ENCODE data around the gene ZNF101.
"Not testable (repeated sequence)": the region's sequence is repeated elsewhere in the genome, so short reads cannot be mapped to it uniquely, and the experiment has no call there.

The ZNF101 gene

GRCh38 chr19:19687090-19687489 lies 18.5 kb downstream of the ZNF101 start:
- DNase-seq, result no peak
- H3K4me3 Mint-ChIP-seq, result no peak overlapping the region
- no peak for TF ChIP-seq CTCF (IDR thresholded peaks at IDR 0.05)

GRCh38 chr19:19689023-19689422 lies 20.4 kb downstream of the ZNF101 start:
- H3K36me3 Mint-ChIP-seq (ENCODE audit: low read depth), result peaks cover 19% of the 10 kb centered on the region
- not testable (repeated sequence) for H3K4me3 Mint-ChIP-seq; H3K27ac Mint-ChIP-seq; H3K27me3 Mint-ChIP-seq (ENCODE audit: low read depth, poor library complexity); H3K4me1 Mint-ChIP-seq; DNase-seq
- peaks cover 50% of the 10 kb centered on the region for H3K9me3 Mint-ChIP-seq

More at GRCh38 chr19:19687090-19687489, 18.5 kb downstream of the ZNF101 start:
- H3K36me3 Mint-ChIP-seq (ENCODE audit: low read depth), result peaks cover 39% of the 10 kb centered on the region
- H3K4me1 Mint-ChIP-seq, result no peaks in the 10 kb centered on the region
- peaks cover 64% of the 10 kb centered on the region for H3K9me3 Mint-ChIP-seq
- peaks cover 4% of the 10 kb centered on the region for H3K27me3 Mint-ChIP-seq (ENCODE audit: low read depth, poor library complexity)
- no peak overlapping the region for H3K27ac Mint-ChIP-seq

- no peak for DNase-seq
- no peaks in the 10 kb centered on the region for H3K27me3 Mint-ChIP-seq (ENCODE audit: low read depth, poor library complexity)
- TF ChIP-seq CTCF (IDR thresholded peaks at IDR 0.05), result no peak
- no peak overlapping the region for H3K4me3 Mint-ChIP-seq
- H3K36me3 Mint-ChIP-seq (ENCODE audit: low read depth), result peaks cover 5% of the 10 kb centered on the region
- no peak overlapping the region for H3K27ac Mint-ChIP-seq
- peaks cover 35% of the 10 kb centered on the region for H3K9me3 Mint-ChIP-seq
- no peaks in the 10 kb centered on the region for H3K4me1 Mint-ChIP-seq
These were observed 23.0 kb downstream of the ZNF101 start for GRCh38 chr19:19691683-19692082.

- no peaks in the 10 kb centered on the region for H3K4me1 Mint-ChIP-seq
- no peak overlapping the region for H3K4me3 Mint-ChIP-seq
- peaks cover 66% of the 10 kb centered on the region for H3K9me3 Mint-ChIP-seq
- peaks cover 5% of the 10 kb centered on the region for H3K27me3 Mint-ChIP-seq (ENCODE audit: low read depth, poor library complexity)
- peaks cover 21% of the 10 kb centered on the region for H3K36me3 Mint-ChIP-seq (ENCODE audit: low read depth)
- DNase-seq, result no peak
- no peak for TF ChIP-seq CTCF (IDR thresholded peaks at IDR 0.05)
- no peak overlapping the region for H3K27ac Mint-ChIP-seq
These were observed 27.7 kb downstream of the ZNF101 start for GRCh38 chr19:19696386-19696785.

- Mint-ChIP-seq H3K27ac (no peak overlapping the region), H3K4me1 (no peaks in the 10 kb centered on the region), H3K36me3 (ENCODE audit: low read depth) (peaks cover 31% of the 10 kb centered on the region), H3K4me3 (no peak overlapping the region), H3K9me3 (peaks cover 72% of the 10 kb centered on the region), H3K27me3 (ENCODE audit: low read depth, poor library complexity) (peaks cover 5% of the 10 kb centered on the region)
- TF ChIP-seq CTCF (IDR thresholded peaks at IDR 0.05), result no peak
- no peak for DNase-seq
These were observed 28.9 kb downstream of the ZNF101 start for GRCh38 chr19:19697589-19697988.

- H3K27ac Mint-ChIP-seq; H3K4me3 Mint-ChIP-seq; DNase-seq; H3K4me1 Mint-ChIP-seq; H3K27me3 Mint-ChIP-seq (ENCODE audit: low read depth, poor library complexity): not testable (repeated sequence)
- H3K36me3 Mint-ChIP-seq (ENCODE audit: low read depth), result peaks cover 58% of the 10 kb centered on the region
- peaks cover 89% of the 10 kb centered on the region for H3K9me3 Mint-ChIP-seq
These were observed 31.9 kb downstream of the ZNF101 start for GRCh38 chr19:19700493-19700892.

- no peak overlapping the region for H3K4me3 Mint-ChIP-seq
- peaks cover 97% of the 10 kb centered on the region for H3K9me3 Mint-ChIP-seq
- peaks cover 94% of the 10 kb centered on the region for H3K36me3 Mint-ChIP-seq (ENCODE audit: low read depth)
- no peak for DNase-seq
- H3K27me3 Mint-ChIP-seq (ENCODE audit: low read depth, poor library complexity), result peaks cover 5% of the 10 kb centered on the region
- no peak overlapping the region for H3K27ac Mint-ChIP-seq
- TF ChIP-seq CTCF (IDR thresholded peaks at IDR 0.05), result no peak
- H3K4me1 Mint-ChIP-seq, result no peaks in the 10 kb centered on the region
These were observed 36.2 kb downstream of the ZNF101 start for GRCh38 chr19:19704836-19705235.

All from nephron progenitor cell (in vitro differentiated cells).